K562 (cell line): ENCODE results near the gene SHROOM3.

Experiments
- RBM39 ChIP-seq: fragments of 200-400 bp; formaldehyde crosslinking; optimal IDR thresholded peaks from 2 replicates; pipeline ENCODE3; 2018; ENCODE audit warnings: low read depth, low read length
- ZNF133 ChIP-seq: fragments of 250-450 bp; sonication (Bioruptor Pico); IDR thresholded peaks from 2 replicates; pipeline ENCODE4 v1.4.0; 2020; ENCODE audit warnings: mild to moderate bottlenecking

- TF ChIP-seq ZNF133 (CRISPR knock-in tag) (no peak), RBM39 (no peak)
Observed at GRCh38 chr4:76470064-76470463, 35.0 kb downstream of the SHROOM3 start.
